Smooth muscle cell (in vitro differentiated cells): ENCODE results near the gene SYTL5. TPM values are rescaled to one million over a fixed set of nuclear protein-coding genes. Genes with fewer than 3 reads are reported as not detected.

ENCODE experiments used
- DNase-seq: peaks from one replicate; lab custom pipeline; 2025; ENCODE audit not compliant: unreplicated experiment; lab: John Stamatoyannopoulos, UW
- H2AFZ ChIP-seq: fragments of 200-600 bp; sonication (generic); 2 replicates; pipeline ENCODE4 v1.6.0; 2016; ENCODE audit warnings: antibody characterized with exemption, low read depth, mild to moderate bottlenecking
- H3F3A ChIP-seq: fragments of 200-600 bp; sonication (generic); 2 replicates; pipeline ENCODE4 v1.6.0; 2017; ENCODE audit warnings: antibody characterized with exemption, low read depth
- H3K27ac ChIP-seq: fragments of 200-600 bp; sonication (generic); 2 replicates; pipeline ENCODE4 v1.5.1; 2016; ENCODE audit warnings: low read depth, mild to moderate bottlenecking
- H3K27me3 ChIP-seq: fragments of 200-600 bp; sonication (generic); 2 replicates; pipeline ENCODE4 v1.6.1; 2016; ENCODE audit warnings: low read depth, mild to moderate bottlenecking
- H3K36me3 ChIP-seq: fragments of 200-600 bp; sonication (generic); 2 replicates; pipeline ENCODE4 v1.5.1; 2016; ENCODE audit warnings: low read depth
- H3K4me1 ChIP-seq: fragments of 200-600 bp; sonication (generic); 2 replicates; pipeline ENCODE4 v1.5.1; 2016; ENCODE audit warnings: low read depth
- H3K4me2 ChIP-seq: fragments of 200-600 bp; sonication (generic); 2 replicates; pipeline ENCODE4 v1.6.0; 2016; ENCODE audit warnings: mild to moderate bottlenecking
- H3K4me3 ChIP-seq: fragments of 200-600 bp; sonication (generic); 2 replicates; pipeline ENCODE4 v1.5.1; 2016; ENCODE audit warnings: mild to moderate bottlenecking
- H3K79me2 ChIP-seq: fragments of 200-600 bp; sonication (generic); 2 replicates; pipeline ENCODE4 v1.6.0; 2016; ENCODE audit warnings: low read depth, mild to moderate bottlenecking
- H3K9ac ChIP-seq: fragments of 200-600 bp; sonication (generic); 2 replicates; pipeline ENCODE4 v1.6.0; 2016; ENCODE audit warnings: low read depth
- H3K9me3 ChIP-seq: fragments of 200-600 bp; sonication (generic); replicated peaks from 2 replicates; pipeline ENCODE4 v1.5.1; 2016; ENCODE audit warnings: low read depth
- H4K20me1 ChIP-seq: fragments of 200-600 bp; sonication (generic); 2 replicates; pipeline ENCODE4 v1.6.0; 2016; ENCODE audit warnings: low read depth
- WGBS: methylation state at CpG from one replicate; pipeline ENCODE4 v1.1.7; 2016; ENCODE audit warnings: low lambda C conversion rate; 5-methylcytosine and 5-hydroxymethylcytosine counted together
- polyA plus RNA-seq: library from polyadenylated mRNA; unstranded; fragments of >200 nt; fragmentation: Nextera tagmentation; extraction: Ambion mirVana; gene quantifications from 2 replicates; pipeline ENCODE4 v1.2.1, GENCODE V29; 2016
- total RNA-seq: library from RNA; depleted of rRNA; stranded (reverse); fragments of >200 nt; gene quantifications from 2 replicates; pipeline ENCODE4 v1.2.3, GENCODE V29; 2014
- TF ChIP-seq, protein P1 (sequence below): fragments of 200-600 bp; sonication (generic); IDR thresholded peaks from 2 replicates; pipeline ENCODE4 v1.5.1; 2017; ENCODE audit warnings: borderline replicate concordance, mild to moderate bottlenecking, antibody characterized with exemption; ENCODE audit not compliant: insufficient read depth, poor library complexity, severe bottlenecking

The SYTL5 gene
- total and polyA plus RNA-seq, 2 experiments from 2014 or later, result 0.27 to 2.3 TPM

- no peak overlapping the region for H2AFZ ChIP-seq
- no peaks in the 10 kb centered on the region for H3K79me2 ChIP-seq
- H3K4me3 ChIP-seq, result no peak overlapping the region
- H3K9ac ChIP-seq, result no peak overlapping the region
- H3K4me2 ChIP-seq, result no peak overlapping the region
- 82% methylated on average over 3 of the region's 3 CpGs for WGBS
- DNase-seq, result no peak
- no peaks in the 10 kb centered on the region for H3K27me3 ChIP-seq
- H3K4me1 ChIP-seq, result no peaks in the 10 kb centered on the region
- no peak overlapping the region for H3K27ac ChIP-seq
- H4K20me1 ChIP-seq, result no peaks in the 10 kb centered on the region
- H3K9me3 ChIP-seq, result no peaks in the 10 kb centered on the region
- no peaks in the 10 kb centered on the region for H3F3A ChIP-seq
- TF ChIP-seq, protein P1, sequence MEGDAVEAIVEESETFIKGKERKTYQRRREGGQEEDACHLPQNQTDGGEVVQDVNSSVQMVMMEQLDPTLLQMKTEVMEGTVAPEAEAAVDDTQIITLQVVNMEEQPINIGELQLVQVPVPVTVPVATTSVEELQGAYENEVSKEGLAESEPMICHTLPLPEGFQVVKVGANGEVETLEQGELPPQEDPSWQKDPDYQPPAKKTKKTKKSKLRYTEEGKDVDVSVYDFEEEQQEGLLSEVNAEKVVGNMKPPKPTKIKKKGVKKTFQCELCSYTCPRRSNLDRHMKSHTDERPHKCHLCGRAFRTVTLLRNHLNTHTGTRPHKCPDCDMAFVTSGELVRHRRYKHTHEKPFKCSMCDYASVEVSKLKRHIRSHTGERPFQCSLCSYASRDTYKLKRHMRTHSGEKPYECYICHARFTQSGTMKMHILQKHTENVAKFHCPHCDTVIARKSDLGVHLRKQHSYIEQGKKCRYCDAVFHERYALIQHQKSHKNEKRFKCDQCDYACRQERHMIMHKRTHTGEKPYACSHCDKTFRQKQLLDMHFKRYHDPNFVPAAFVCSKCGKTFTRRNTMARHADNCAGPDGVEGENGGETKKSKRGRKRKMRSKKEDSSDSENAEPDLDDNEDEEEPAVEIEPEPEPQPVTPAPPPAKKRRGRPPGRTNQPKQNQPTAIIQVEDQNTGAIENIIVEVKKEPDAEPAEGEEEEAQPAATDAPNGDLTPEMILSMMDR, result no peak
- H3K36me3 ChIP-seq, result no peaks in the 10 kb centered on the region
These were observed 62.9 kb downstream of the SYTL5 start for GRCh38 chrX:38069273-38069672.

- Histone ChIP-seq H3K36me3 (no peaks in the 10 kb centered on the region), H4K20me1 (no peaks in the 10 kb centered on the region), H3K27me3 (no peaks in the 10 kb centered on the region), H3K9me3 (no peaks in the 10 kb centered on the region), H3F3A (no peaks in the 10 kb centered on the region), H3K27ac (no peak overlapping the region), H3K4me3 (no peak overlapping the region), H3K79me2 (no peaks in the 10 kb centered on the region), H3K9ac (no peak overlapping the region), H3K4me2 (no peak overlapping the region), H3K4me1 (no peaks in the 10 kb centered on the region), H2AFZ (no peak overlapping the region)
- DNase-seq, result no peak
- TF ChIP-seq, protein P1, result no peak
- 74% methylated on average over 1 of the region's 1 CpG for WGBS
These were observed 63.6 kb downstream of the SYTL5 start for GRCh38 chrX:38069991-38070390.

DNA sequence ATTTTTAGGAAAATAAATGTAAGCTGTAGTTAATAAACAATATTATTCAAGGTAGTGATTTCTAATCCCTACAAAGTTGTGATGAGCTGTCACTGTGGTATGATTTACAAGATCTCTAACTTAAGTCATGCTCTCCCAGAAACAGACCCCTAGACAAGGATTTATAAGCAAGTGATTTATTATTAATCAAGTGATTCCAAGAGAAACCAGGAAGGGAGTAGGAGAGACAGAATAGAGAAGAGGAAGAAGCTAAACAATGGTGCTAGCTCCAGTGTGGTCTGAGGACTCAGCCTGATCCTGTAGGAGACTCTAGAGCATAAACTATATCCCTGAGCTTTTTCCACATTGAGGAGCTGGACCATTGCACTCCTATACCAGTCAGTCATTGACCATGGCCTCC is 73.1 kb downstream of the SYTL5 start:
- no peak overlapping the region for H2AFZ ChIP-seq
- H3K27me3 ChIP-seq, result no peaks in the 10 kb centered on the region
- H3K79me2 ChIP-seq, result no peaks in the 10 kb centered on the region
- TF ChIP-seq, protein P1, result no peak
- no peaks in the 10 kb centered on the region for H3K36me3 ChIP-seq
- no peak overlapping the region for H3K9ac ChIP-seq
- DNase-seq, result no peak
- H3K4me3 ChIP-seq, result no peak overlapping the region
- no peaks in the 10 kb centered on the region for H3F3A ChIP-seq
- H3K4me1 ChIP-seq, result peaks cover 8% of the 10 kb centered on the region
- no peak overlapping the region for H3K27ac ChIP-seq
- H4K20me1 ChIP-seq, result no peaks in the 10 kb centered on the region
- H3K4me2 ChIP-seq, result no peak overlapping the region
- H3K9me3 ChIP-seq, result no peaks in the 10 kb centered on the region

DNA sequence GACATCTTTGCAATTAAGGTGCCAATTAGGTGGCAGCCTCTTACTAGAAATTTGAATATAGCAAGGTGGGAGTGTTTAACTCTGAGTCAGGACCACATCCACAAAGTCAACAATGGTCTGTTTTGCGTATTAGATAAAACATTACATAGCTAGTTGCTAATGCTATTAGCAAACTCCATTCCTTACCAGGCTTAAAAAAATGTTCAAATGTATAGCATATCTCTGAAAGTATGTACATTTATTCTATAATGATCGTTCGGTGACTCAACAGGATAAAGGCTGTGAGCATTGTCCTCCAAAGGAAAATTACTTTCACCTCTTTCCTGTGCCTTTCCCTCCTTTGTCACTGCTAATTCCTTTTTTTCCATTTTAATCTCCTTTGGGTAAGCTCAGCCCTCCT is 74.5 kb downstream of the SYTL5 start:
- Histone ChIP-seq H3F3A (no peaks in the 10 kb centered on the region), H3K4me2 (no peak overlapping the region), H4K20me1 (no peaks in the 10 kb centered on the region), H3K36me3 (no peaks in the 10 kb centered on the region), H3K79me2 (no peaks in the 10 kb centered on the region), H3K4me3 (no peak overlapping the region), H3K27me3 (no peaks in the 10 kb centered on the region), H3K9me3 (no peaks in the 10 kb centered on the region), H3K27ac (no peak overlapping the region), H3K4me1 (peaks cover 8% of the 10 kb centered on the region), H3K9ac (no peak overlapping the region), H2AFZ (no peak overlapping the region)
- 71% methylated on average over 3 of the region's 3 CpGs for WGBS
- no peak for DNase-seq
- TF ChIP-seq, protein P1, result no peak
